WI38 (cell line): ENCODE data around the gene GARS1.

ENCODE experiments used
- H3K4me3 ChIP-seq: 2 replicates; pipeline ENCODE4 v1.5.1; 2011; ENCODE audit warnings: low read depth, mild to moderate bottlenecking, control low read depth, low read length
- TF ChIP-seq, protein P1 (sequence below): IDR thresholded peaks from 2 replicates; pipeline ENCODE4 v1.5.1; 2012; ENCODE audit warnings: low read depth, mild to moderate bottlenecking, control low read depth, low read length

GARS1 gene

DNA sequence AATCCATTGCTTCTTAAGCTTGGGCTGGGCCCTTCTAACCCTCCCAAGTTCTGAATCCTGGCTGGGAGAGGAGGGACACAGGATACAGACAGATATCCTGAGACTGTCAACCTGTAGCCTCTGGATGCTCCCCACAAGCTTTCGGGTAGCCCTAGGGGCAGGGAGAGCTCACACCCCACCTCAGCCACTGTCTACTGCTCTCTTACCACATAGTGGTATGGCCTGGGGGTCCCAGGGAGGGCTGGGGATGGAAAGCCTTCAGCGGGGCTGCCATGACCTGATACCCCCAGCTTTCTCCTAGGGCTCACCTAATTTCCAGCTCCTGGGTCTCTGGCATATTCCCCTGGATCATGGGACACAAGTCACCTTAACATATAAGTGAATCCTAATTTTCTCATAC is 62.5 kb downstream of the GARS1 start:
- no peak overlapping the region for H3K4me3 ChIP-seq
- TF ChIP-seq, protein P1, sequence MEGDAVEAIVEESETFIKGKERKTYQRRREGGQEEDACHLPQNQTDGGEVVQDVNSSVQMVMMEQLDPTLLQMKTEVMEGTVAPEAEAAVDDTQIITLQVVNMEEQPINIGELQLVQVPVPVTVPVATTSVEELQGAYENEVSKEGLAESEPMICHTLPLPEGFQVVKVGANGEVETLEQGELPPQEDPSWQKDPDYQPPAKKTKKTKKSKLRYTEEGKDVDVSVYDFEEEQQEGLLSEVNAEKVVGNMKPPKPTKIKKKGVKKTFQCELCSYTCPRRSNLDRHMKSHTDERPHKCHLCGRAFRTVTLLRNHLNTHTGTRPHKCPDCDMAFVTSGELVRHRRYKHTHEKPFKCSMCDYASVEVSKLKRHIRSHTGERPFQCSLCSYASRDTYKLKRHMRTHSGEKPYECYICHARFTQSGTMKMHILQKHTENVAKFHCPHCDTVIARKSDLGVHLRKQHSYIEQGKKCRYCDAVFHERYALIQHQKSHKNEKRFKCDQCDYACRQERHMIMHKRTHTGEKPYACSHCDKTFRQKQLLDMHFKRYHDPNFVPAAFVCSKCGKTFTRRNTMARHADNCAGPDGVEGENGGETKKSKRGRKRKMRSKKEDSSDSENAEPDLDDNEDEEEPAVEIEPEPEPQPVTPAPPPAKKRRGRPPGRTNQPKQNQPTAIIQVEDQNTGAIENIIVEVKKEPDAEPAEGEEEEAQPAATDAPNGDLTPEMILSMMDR: no peak

DNA sequence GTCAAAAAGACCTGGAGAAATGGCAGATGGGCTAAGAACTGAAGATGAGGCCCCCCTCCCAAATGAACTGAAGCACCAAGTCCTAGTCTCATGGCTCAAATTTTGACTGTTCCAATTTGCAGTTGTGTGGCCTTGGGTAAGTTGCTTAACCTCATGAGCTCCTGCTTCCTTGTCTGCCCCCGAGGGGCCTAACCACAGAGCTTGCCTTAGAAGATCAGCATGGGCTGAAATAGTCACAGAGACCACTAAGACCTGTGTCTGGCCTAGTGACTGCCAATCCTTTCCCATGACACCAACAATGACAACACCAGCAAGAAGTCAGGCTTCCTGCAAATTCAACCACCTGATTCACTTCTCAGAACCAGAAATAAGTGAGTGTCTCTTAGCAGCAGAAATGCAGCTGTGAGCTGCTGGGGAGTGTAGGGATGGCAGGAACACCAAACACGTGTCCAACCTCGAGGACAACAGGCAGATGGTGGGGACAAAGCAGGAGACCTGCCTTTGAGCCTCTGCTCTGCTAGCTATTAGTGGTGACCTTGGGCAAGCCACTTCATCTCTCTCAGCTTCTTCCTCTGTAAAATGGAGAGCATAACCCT is 63.9 kb downstream of the GARS1 start:
- no peak overlapping the region for H3K4me3 ChIP-seq
- TF ChIP-seq, protein P1: no peak

- TF ChIP-seq, protein P1: no peak
- no peak overlapping the region for H3K4me3 ChIP-seq
These were observed 64.6 kb downstream of the GARS1 start for GRCh38 chr7:30659312-30659711.

- TF ChIP-seq, protein P1: no peak
- no peak overlapping the region for H3K4me3 ChIP-seq
These were observed 65.9 kb downstream of the GARS1 start for GRCh38 chr7:30660331-30661255.

GRCh38 chr7:30661926-30662325 is 67.2 kb downstream of the GARS1 start:
- no peak overlapping the region for H3K4me3 ChIP-seq

GRCh38 chr7:30662431-30662939 is 67.8 kb downstream of the GARS1 start:
- TF ChIP-seq, protein P1: no peak
- no peak overlapping the region for H3K4me3 ChIP-seq

More at GRCh38 chr7:30661926-30662325, 67.2 kb downstream of the GARS1 start:
- TF ChIP-seq, protein P1: no peak

DNA sequence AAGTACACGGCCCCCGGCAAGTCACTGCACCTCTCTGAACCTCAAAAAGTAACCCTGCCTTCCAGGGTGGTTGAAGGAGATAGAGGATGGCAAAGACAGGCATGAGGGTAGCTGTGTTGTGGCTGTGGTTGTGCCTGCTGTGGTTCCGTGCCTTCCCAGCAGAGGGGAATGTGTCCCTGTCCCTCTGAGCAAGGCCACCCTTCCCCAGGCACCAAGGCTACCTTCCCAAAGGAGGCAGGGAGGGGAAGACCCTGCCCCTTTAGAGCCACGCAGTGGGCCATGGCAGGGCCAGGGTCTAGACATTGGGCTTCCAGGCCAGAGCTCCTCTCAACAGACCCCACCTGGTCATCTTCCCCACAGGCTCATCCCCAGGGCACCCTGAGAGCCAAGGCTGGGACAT is 68.7 kb downstream of the GARS1 start:
- TF ChIP-seq, protein P1: no peak
- no peak overlapping the region for H3K4me3 ChIP-seq
